HepG2 (cell line): ENCODE measurements around the gene RPS6KA2. TPM values are rescaled to one million over a fixed set of nuclear protein-coding genes. Genes with fewer than 3 reads are reported as not detected.

Source experiments
- ATAC-seq: fragments of 200-7000 bp; cut with Tn5 transposase; 3 replicates; pipeline ENCODE4 v1.9.1; 2020; ENCODE audit warnings: mild to moderate bottlenecking, moderate library complexity
- BruUV-seq: library from RNA; stranded (reverse); fragments of 400-500 nt; replicated peaks from 2 replicates; lab custom pipeline; 2021; lab: Mats Ljungman, UMichigan
- CTCF ChIA-PET: fragments of 300-600 bp; formaldehyde crosslinking; extraction: SDS; loops from one replicate; lab custom pipeline; 2021; ENCODE audit warnings: low total read pairs, inconsistent platforms, low intra/inter-chr PET ratio; lab: Yijun Ruan, JAX
- POLR2A ChIA-PET: fragments of 350-600 bp; sonication (Branson Sonifier 250); formaldehyde crosslinking; loops from one replicate; lab custom pipeline; 2020; ENCODE audit warnings: antibody characterized with exemption, inconsistent platforms; lab: Yijun Ruan, JAX
- DNase-seq: peaks from one replicate; pipeline ENCODE4 v3.0.0-alpha.2; 2015; ENCODE audit warnings: low spot score
- FAIRE-seq: peaks from 3 replicates; lab custom pipeline; 2011; peaks lifted over from hg19 to GRCh38; lab: Jason Lieb, UNC
- H2AFZ ChIP-seq: one replicate; pipeline ENCODE4 v1.6.1; 2011; ENCODE audit warnings: low read length, inconsistent platforms
- H3K27ac ChIP-seq: fragments of 300-600 bp; 3 replicates; pipeline ENCODE4 v1.8.0; 2011; ENCODE audit warnings: mixed run types, mild to moderate bottlenecking, mixed read lengths, low read length, inconsistent platforms; ENCODE audit not compliant: insufficient read depth; ENCODE audit errors: extremely low read length
- H3K27me3 ChIP-seq, 2 experiments: fragments of 200-600 bp in 1 of 2; 2 replicates in 1 of 2; 3 replicates in 1 of 2; pipeline versions ENCODE4 v1.6.0 to v1.8.0; 2011; ENCODE audit warnings: low read length in 2 of 2, mild to moderate bottlenecking in 2 of 2, moderate library complexity in 2 of 2, inconsistent platforms in 1 of 2; ENCODE audit not compliant: insufficient read depth in 2 of 2, control insufficient read depth in 1 of 2
- H3K36me3 ChIP-seq, 2 experiments: fragments of 200-600 bp in 1 of 2; replicated peaks in 1 of 2; 2 replicates in 1 of 2; 3 replicates in 1 of 2; pipeline versions ENCODE4 v1.5.1 to v1.8.0; 2011; ENCODE audit warnings: low read length in 2 of 2, inconsistent platforms in 1 of 2; ENCODE audit not compliant: insufficient read depth in 2 of 2, control insufficient read depth in 1 of 2
- H3K4me1 ChIP-seq: 2 replicates; pipeline ENCODE4 v1.5.1; 2012; ENCODE audit warnings: low read length, inconsistent platforms; ENCODE audit not compliant: insufficient read depth
- H3K4me2 ChIP-seq: 2 replicates; pipeline ENCODE4 v1.6.0; 2011; ENCODE audit warnings: low read depth, low read length, inconsistent platforms
- H3K4me3 ChIP-seq, 3 experiments: fragments of 200-600 bp in 1 of 3; sonication (generic), shearing (Covaris generic) in 1 of 3; replicated peaks in 1 of 3; 2 replicates each; pipeline ENCODE4 v1.5.1; 2011 to 2016; ENCODE audit warnings: low read length in 3 of 3, inconsistent platforms in 2 of 3, low read depth in 2 of 3, mild to moderate bottlenecking in 2 of 3, control low read depth in 1 of 3, mixed read lengths in 1 of 3; ENCODE audit not compliant: insufficient read depth in 1 of 3
- H3K79me2 ChIP-seq: one replicate; pipeline ENCODE4 v1.6.1; 2011; ENCODE audit warnings: low read length, inconsistent platforms; ENCODE audit not compliant: insufficient read depth
- H3K9ac ChIP-seq: 2 replicates; pipeline ENCODE4 v1.6.0; 2011; ENCODE audit warnings: mild to moderate bottlenecking, low read depth, low read length, inconsistent platforms; ENCODE audit not compliant: insufficient read depth
- H3K9me3 ChIP-seq: 2 replicates; pipeline ENCODE4 v1.5.1; 2012; ENCODE audit warnings: mild to moderate bottlenecking, low read length
- H4K20me1 ChIP-seq: 2 replicates; pipeline ENCODE4 v1.6.0; 2011; ENCODE audit warnings: inconsistent platforms, mild to moderate bottlenecking, low read length, moderate library complexity; ENCODE audit not compliant: insufficient read depth
- ASH2L ChIP-seq: fragments of 300-600, 200-600 bp; sonication (generic); IDR thresholded peaks from 2 replicates; pipeline ENCODE4 v1.7.0; 2017; ENCODE audit warnings: low read depth, mild to moderate bottlenecking, moderate library complexity, mixed read lengths, low read length; ENCODE audit not compliant: insufficient read length
- ATF7-NPFF ChIP-seq: sonication (generic); formaldehyde crosslinking; IDR thresholded peaks from 2 replicates; pipeline ENCODE4 v1.8.1; 2023; ENCODE audit warnings: mild to moderate bottlenecking, low read depth, missing genetic modification reagents, moderate library complexity
- ESRRA ChIP-seq: sonication (generic); formaldehyde crosslinking; IDR thresholded peaks from 2 replicates; pipeline ENCODE4 v1.5.1; 2020; ENCODE audit warnings: mild to moderate bottlenecking, low read depth, missing genetic modification reagents
- GATA4 ChIP-seq: sonication (generic); IDR thresholded peaks from 2 replicates; pipeline ENCODE4 v1.6.1; 2016; ENCODE audit warnings: antibody characterized with exemption, low read depth, borderline replicate concordance
- KLF6 ChIP-seq: IDR thresholded peaks from 2 replicates; pipeline ENCODE4 v1.8.0; 2016; ENCODE audit warnings: missing biosample characterization, missing genetic modification reagents
- MAF1 ChIP-seq: sonication (generic); formaldehyde crosslinking; IDR thresholded peaks from 2 replicates; pipeline ENCODE4 v1.5.0; 2020; ENCODE audit warnings: missing genetic modification reagents, borderline replicate concordance
- MAFG ChIP-seq: sonication (generic); formaldehyde crosslinking; IDR thresholded peaks from 2 replicates; pipeline ENCODE4 v1.5.1; 2020; ENCODE audit warnings: mild to moderate bottlenecking, missing genetic modification reagents
- MBD4 ChIP-seq: IDR thresholded peaks from 2 replicates; pipeline ENCODE4 v1.6.1; 2012; ENCODE audit warnings: low read length, inconsistent platforms, borderline replicate concordance
- NFE2 ChIP-seq: sonication (generic); formaldehyde crosslinking; IDR thresholded peaks from 2 replicates; pipeline ENCODE4 v1.4.0; 2020; ENCODE audit warnings: missing genetic modification reagents
- NKX3-1 ChIP-seq: sonication (generic); formaldehyde crosslinking; IDR thresholded peaks from 2 replicates; pipeline ENCODE4 v1.5.0; 2020; ENCODE audit warnings: missing genetic modification reagents
- NONO ChIP-seq, 2 experiments: fragments of 450-650 bp in 1 of 2; sonication (generic) in 1 of 2; formaldehyde crosslinking in 1 of 2; IDR thresholded peaks in 1 of 2; conservative IDR thresholded peaks in 1 of 2; 2 replicates each; pipeline versions ENCODE4 v1.6.1 to v1.8.0; 2017 to 2022; ENCODE audit warnings: mild to moderate bottlenecking in 1 of 2, missing genetic modification reagents in 1 of 2, moderate library complexity in 1 of 2
- POGZ ChIP-seq: sonication (generic); formaldehyde crosslinking; IDR thresholded peaks from 2 replicates; pipeline ENCODE4 v1.4.0; 2020; ENCODE audit warnings: mild to moderate bottlenecking, missing genetic modification reagents
- SRF ChIP-seq: IDR thresholded peaks from 2 replicates; pipeline ENCODE4 v1.6.1; 2011; ENCODE audit warnings: mild to moderate bottlenecking, low read depth, low read length, moderate library complexity
- TRIM22 ChIP-seq: fragments of 450-650 bp; IDR thresholded peaks from 2 replicates; pipeline ENCODE4 v1.6.1; 2017
- ZBTB7B ChIP-seq: sonication (generic); formaldehyde crosslinking; IDR thresholded peaks from 2 replicates; pipeline ENCODE4 v1.4.0; 2020; ENCODE audit warnings: missing genetic modification reagents
- ZFX ChIP-seq: sonication (generic); formaldehyde crosslinking; IDR thresholded peaks from 2 replicates; pipeline ENCODE4 v1.4.0; 2020; ENCODE audit warnings: mild to moderate bottlenecking, low read depth, missing genetic modification reagents, moderate library complexity
- ZMYM4 ChIP-seq: sonication (generic); formaldehyde crosslinking; IDR thresholded peaks from 2 replicates; pipeline ENCODE4 v1.8.1; 2023; ENCODE audit warnings: mild to moderate bottlenecking, missing genetic modification reagents
- ZNF264 ChIP-seq: sonication (generic); formaldehyde crosslinking; IDR thresholded peaks from 2 replicates; pipeline ENCODE4 v1.4.0; 2020; ENCODE audit warnings: missing genetic modification reagents
- ZNF441 ChIP-seq: sonication (generic); formaldehyde crosslinking; IDR thresholded peaks from 2 replicates; pipeline ENCODE4 v1.7.0; 2021; ENCODE audit warnings: missing genetic modification reagents, borderline replicate concordance
- ZNF609 ChIP-seq: sonication (generic); formaldehyde crosslinking; IDR thresholded peaks from 2 replicates; pipeline ENCODE4 v1.4.0; 2020; ENCODE audit warnings: mild to moderate bottlenecking, missing genetic modification reagents, borderline replicate concordance
- ZNF761 ChIP-seq: sonication (generic); formaldehyde crosslinking; conservative IDR thresholded peaks from 2 replicates; pipeline ENCODE4 v1.4.0; 2020; ENCODE audit warnings: mild to moderate bottlenecking, missing genetic modification reagents
- WGBS: methylation state at CpG from one replicate; pipeline ENCODE4 v1.1.6; 2017; ENCODE audit warnings: low lambda C conversion rate; 5-methylcytosine and 5-hydroxymethylcytosine counted together
- in situ Hi-C: cut with HindIII; loops from 2 replicates; pipeline ENCODE4 v1.10.0; 2017; ENCODE audit warnings: low pct_unique_long_range_greater_than_20kb; ENCODE audit not compliant: extremely low pct_ligation_motif_present
- intact Hi-C: fragments of 100-400 bp; cut with micrococcal nuclease; formaldehyde crosslinking; loops from one replicate; pipeline ENCODE4 v1.10.0; 2022; ENCODE audit not compliant: unreplicated experiment
- polyA plus RNA-seq, 8 experiments: library from polyadenylated mRNA; depleted of rRNA in 3 of 8; stranded (reverse) in 7 of 8; unstranded in 1 of 8; fragments of >200 nt; fragmentation: Illumina TruSeq in 4 of 8; extraction: Trizol in 4 of 8; gene quantifications; 2 replicates each; pipeline versions ENCODE4 v1.2.1 to v1.2.3, GENCODE V29; 2011 to 2016; ENCODE audit warnings: low read depth in 4 of 8, missing spikeins in 1 of 8, mixed read lengths in 1 of 8; ENCODE audit not compliant: insufficient read depth in 1 of 8
- total RNA-seq, 5 experiments: library from RNA; depleted of rRNA; stranded (reverse); fragments of >200 nt; fragmentation: Illumina TruSeq; extraction: Trizol; gene quantifications; 2 replicates each; pipeline ENCODE4 v1.2.3, GENCODE V29; 2016; ENCODE audit warnings: low read depth in 1 of 5

The RPS6KA2 gene
- total and polyA plus RNA-seq, 2 of the 13 experiments (the other 11 are each of a cell fraction or from before 2014, with no cell fraction given) = 0.22 to 0.38 TPM

GRCh38 chr6:166389119-166389518, 237.9 kb downstream of the RPS6KA2 start:
- intact Hi-C loops = no loop called here
- Histone ChIP-seq H3K27me3 (no peaks in the 10 kb centered on the region), H3K79me2 (peaks cover 2% of the 10 kb centered on the region), H3K4me2 (peak overlapping the region; percentile 73), H3K9ac (no peak overlapping the region), H3K4me1 (peaks cover 90% of the 10 kb centered on the region), H4K20me1 (no peaks in the 10 kb centered on the region), H3K36me3 (no peaks in the 10 kb centered on the region), H3K4me3 (no peak overlapping the region; a peak in 1 of 6 replicates), H3K9me3 (no peaks in the 10 kb centered on the region), H2AFZ (no peak overlapping the region), H3K27ac (peak overlapping the region; percentile 93)
- no TSS peak for BruUV-seq
- ATAC-seq (no peak), DNase-seq (peak; percentile 52), FAIRE-seq (peak; percentile 21)
- 3% methylated on average over 3 of the region's 3 CpGs for WGBS
- in situ Hi-C loops = no loop called here
- POLR2A ChIA-PET = interaction anchor here (0.6 to 3.8 kb wide), 6 partner anchors 10 to 58 kb away, joined by 3 to 36 read pairs (median 10); partner anchors contain the start of gene SFT2D1
- CTCF ChIA-PET = no interaction called here
- TF ChIP-seq ZNF441 (CRISPR knock-in tag) (no peak), GATA4 (peak; percentile 75; the same call in 1 of the 2 replicates), NKX3-1 (CRISPR knock-in tag) (no peak), ATF7-NPFF (CRISPR knock-in tag) (no peak), ZFX (CRISPR knock-in tag) (peak; percentile 6), ESRRA (CRISPR knock-in tag) (peak; percentile 94), ZNF609 (CRISPR knock-in tag) (peak; percentile 59; the same call in 1 of the 2 replicates), MAFG (CRISPR knock-in tag) (no peak), ZMYM4 (CRISPR knock-in tag) (peak; percentile 53; the same call in 1 of the 2 replicates), ZBTB7B (CRISPR knock-in tag) (peak; percentile 16; the same call in 1 of the 2 replicates), SRF (no peak), ZNF264 (CRISPR knock-in tag) (peak; percentile 56; the same call in 1 of the 2 replicates), POGZ (CRISPR knock-in tag) (0 out of 2 replicates have a peak, but pooled peaks have one; percentile 53), TRIM22 (no peak), MBD4 (no peak), ZNF761 (CRISPR knock-in tag) (no peak), KLF6 (CRISPR knock-in tag) (no peak), NFE2 (no peak), ASH2L (no peak), MAF1 (no peak), NONO (IDR thresholded peaks at IDR 0.05) (no peak), NONO (CRISPR knock-in tag; conservative IDR thresholded peaks at IDR 0.05) (peak; percentile 69)
